PC-3 (cell line): Measurements from ENCODE around the gene RIMBP2. TPM values are rescaled to one million over a fixed set of nuclear protein-coding genes. Genes with fewer than 3 reads are reported as not detected.

Experiments used
- ATAC-seq: fragments of 200-7000 bp; cut with Tn5 transposase; 2 replicates; pipeline ENCODE4 v1.9.1; 2020; ENCODE audit warnings: mild to moderate bottlenecking, moderate library complexity
- BruUV-seq: library from RNA; stranded (reverse); fragments of 400-500 nt; replicated peaks from 2 replicates; lab custom pipeline; 2021; lab: Mats Ljungman, UMichigan
- CTCF ChIA-PET: fragments of 300-600 bp; sonication (Branson Sonifier 250); formaldehyde crosslinking; loops from one replicate; lab custom pipeline; 2022; ENCODE audit warnings: antibody characterized with exemption; lab: Charles Lee
- POLR2A ChIA-PET: fragments of 300-600 bp; sonication (Branson Sonifier 250); formaldehyde crosslinking; loops from one replicate; lab custom pipeline; 2022; ENCODE audit warnings: antibody characterized with exemption; ENCODE audit not compliant: unreplicated experiment; lab: Charles Lee
- DNase-seq: peaks from one replicate; pipeline ENCODE4 v3.0.0-alpha.2; 2015
- H2AFZ ChIP-seq: fragments of 300-600 bp; sonication (generic); 2 replicates; pipeline ENCODE4 v1.6.0; 2016; ENCODE audit warnings: antibody characterized with exemption, low read length
- H3F3A ChIP-seq: fragments of 300-600 bp; sonication (generic); one replicate; pipeline ENCODE4 v1.6.0; 2017; ENCODE audit warnings: antibody characterized with exemption, low read length, control low read depth, mild to moderate bottlenecking; ENCODE audit not compliant: unreplicated experiment
- H3K27ac ChIP-seq: fragments of 300-600 bp; sonication (generic); 2 replicates; pipeline ENCODE4 v1.5.1; 2016; ENCODE audit warnings: mild to moderate bottlenecking, low read length
- H3K27me3 ChIP-seq: fragments of 300-600 bp; sonication (generic); 2 replicates; pipeline ENCODE4 v1.6.1; 2016; ENCODE audit warnings: low read length, mixed read lengths
- H3K36me3 ChIP-seq: fragments of 300-600 bp; sonication (generic); 2 replicates; pipeline ENCODE4 v1.6.1; 2016; ENCODE audit warnings: low read depth, mixed run types, low read length, mixed read lengths
- H3K4me1 ChIP-seq: fragments of 300-600 bp; sonication (generic); 2 replicates; pipeline ENCODE4 v1.5.1; 2016; ENCODE audit warnings: low read length; ENCODE audit not compliant: insufficient read depth
- H3K4me2 ChIP-seq: fragments of 300-600 bp; sonication (generic); 2 replicates; pipeline ENCODE4 v1.6.0; 2016; ENCODE audit warnings: low read length
- H3K4me3 ChIP-seq: fragments of 300-600 bp; sonication (generic); 2 replicates; pipeline ENCODE4 v1.5.1; 2016; ENCODE audit warnings: mild to moderate bottlenecking, low read length, mixed read lengths
- H3K79me2 ChIP-seq: fragments of 300-600 bp; sonication (generic); 2 replicates; pipeline ENCODE4 v1.6.1; 2017; ENCODE audit warnings: low read length, mixed read lengths
- H3K9ac ChIP-seq: fragments of 300-600 bp; sonication (generic); 2 replicates; pipeline ENCODE4 v1.6.0; 2016; ENCODE audit warnings: mild to moderate bottlenecking, low read length
- H3K9me2 ChIP-seq: fragments of 300-600 bp; sonication (generic); replicated peaks from 2 replicates; pipeline ENCODE4 v1.6.1; 2016; ENCODE audit warnings: mixed run types, low read length, mixed read lengths
- H3K9me3 ChIP-seq: fragments of 300-600 bp; sonication (generic); 2 replicates; pipeline ENCODE4 v1.6.1; 2016; ENCODE audit warnings: low read length, mixed read lengths
- H4K20me1 ChIP-seq: fragments of 300-600 bp; sonication (generic); 2 replicates; pipeline ENCODE4 v1.6.1; 2016; ENCODE audit warnings: low read length, mixed read lengths
- EZH2 ChIP-seq: fragments of 300-600 bp; sonication (generic); IDR thresholded peaks from one replicate; pipeline ENCODE4 v1.6.1; 2017; ENCODE audit warnings: antibody characterized with exemption, mild to moderate bottlenecking, low read length; ENCODE audit not compliant: unreplicated experiment
- EZH2phosphoT487 ChIP-seq: fragments of 300-600 bp; sonication (generic); IDR thresholded peaks from 2 replicates; pipeline ENCODE4 v1.6.1; 2018; ENCODE audit warnings: mild to moderate bottlenecking, antibody characterized with exemption, low read length, borderline replicate concordance
- intact Hi-C: fragments of 100-400 bp; cut with micrococcal nuclease; formaldehyde crosslinking; loops from 2 replicates; pipeline ENCODE4 v1.9.0; 2023
- total RNA-seq: library from RNA; depleted of rRNA; stranded (reverse); fragments of >200 nt; gene quantifications from 2 replicates; pipeline ENCODE4 v1.2.3, GENCODE V29; 2014
- TF ChIP-seq, protein P1 (sequence below): fragments of 300-600 bp; sonication (generic); conservative IDR thresholded peaks from 2 replicates; pipeline ENCODE4 v1.5.1; 2017; ENCODE audit warnings: antibody characterized with exemption, low read depth, mild to moderate bottlenecking, low read length

The RIMBP2 gene
- total RNA-seq, 1 experiment from 2014 or later, result not detected

DNA sequence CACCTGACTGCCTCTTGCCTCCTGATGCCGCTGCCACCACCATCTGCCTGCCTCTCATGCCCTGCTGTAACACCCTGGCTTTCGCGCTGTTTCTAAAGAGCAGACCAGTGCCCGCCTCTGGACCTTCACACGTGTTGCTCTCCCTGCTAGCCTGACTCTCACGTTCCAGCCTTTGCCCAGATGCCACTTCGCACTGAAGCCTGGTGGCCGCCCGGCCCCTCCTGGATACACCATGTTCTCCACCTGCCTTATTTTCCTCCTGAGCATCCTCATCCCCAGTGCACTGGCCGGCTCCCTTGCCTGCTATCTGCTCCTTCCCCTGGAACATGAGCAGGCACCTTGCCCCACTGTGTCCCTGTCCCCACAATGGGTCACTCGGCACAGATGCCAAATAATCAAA is 231.9 kb downstream of the RIMBP2 start:
- Histone ChIP-seq H3K9me2 (no peaks in the 10 kb centered on the region), H4K20me1 (no peaks in the 10 kb centered on the region), H3K4me3 (no peak overlapping the region), H3K27ac (no peak overlapping the region), H3K27me3 (no peaks in the 10 kb centered on the region), H2AFZ (no peak overlapping the region), H3F3A (no peaks in the 10 kb centered on the region), H3K9ac (no peak overlapping the region), H3K4me1 (no peaks in the 10 kb centered on the region), H3K9me3 (no peaks in the 10 kb centered on the region), H3K4me2 (no peak overlapping the region), H3K79me2 (no peaks in the 10 kb centered on the region), H3K36me3 (no peaks in the 10 kb centered on the region)
- intact Hi-C loops, result no loop called here
- TF ChIP-seq EZH2, result no peak
- no peak for TF ChIP-seq EZH2phosphoT487
- TF ChIP-seq, protein P1, sequence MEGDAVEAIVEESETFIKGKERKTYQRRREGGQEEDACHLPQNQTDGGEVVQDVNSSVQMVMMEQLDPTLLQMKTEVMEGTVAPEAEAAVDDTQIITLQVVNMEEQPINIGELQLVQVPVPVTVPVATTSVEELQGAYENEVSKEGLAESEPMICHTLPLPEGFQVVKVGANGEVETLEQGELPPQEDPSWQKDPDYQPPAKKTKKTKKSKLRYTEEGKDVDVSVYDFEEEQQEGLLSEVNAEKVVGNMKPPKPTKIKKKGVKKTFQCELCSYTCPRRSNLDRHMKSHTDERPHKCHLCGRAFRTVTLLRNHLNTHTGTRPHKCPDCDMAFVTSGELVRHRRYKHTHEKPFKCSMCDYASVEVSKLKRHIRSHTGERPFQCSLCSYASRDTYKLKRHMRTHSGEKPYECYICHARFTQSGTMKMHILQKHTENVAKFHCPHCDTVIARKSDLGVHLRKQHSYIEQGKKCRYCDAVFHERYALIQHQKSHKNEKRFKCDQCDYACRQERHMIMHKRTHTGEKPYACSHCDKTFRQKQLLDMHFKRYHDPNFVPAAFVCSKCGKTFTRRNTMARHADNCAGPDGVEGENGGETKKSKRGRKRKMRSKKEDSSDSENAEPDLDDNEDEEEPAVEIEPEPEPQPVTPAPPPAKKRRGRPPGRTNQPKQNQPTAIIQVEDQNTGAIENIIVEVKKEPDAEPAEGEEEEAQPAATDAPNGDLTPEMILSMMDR, result no peak
- CTCF ChIA-PET, result no interaction called here
- POLR2A ChIA-PET, result no interaction called here
- ATAC-seq (no peak), DNase-seq (no peak)
- BruUV-seq, result no TSS peak

GRCh38 chr12:130483616-130484180 is 232.4 kb downstream of the RIMBP2 start:
- no peaks in the 10 kb centered on the region for H4K20me1 ChIP-seq
- H3K4me2 ChIP-seq, result no peak overlapping the region
- no TSS peak for BruUV-seq
- no peak overlapping the region for H3K9ac ChIP-seq
- no peak overlapping the region for H3K27ac ChIP-seq
- H3K4me1 ChIP-seq, result no peaks in the 10 kb centered on the region
- intact Hi-C loops, result no loop called here
- CTCF ChIA-PET, result no interaction called here
- H2AFZ ChIP-seq, result no peak overlapping the region
- no peaks in the 10 kb centered on the region for H3K9me2 ChIP-seq
- POLR2A ChIA-PET, result no interaction called here
- no peaks in the 10 kb centered on the region for H3K79me2 ChIP-seq
- H3F3A ChIP-seq, result no peaks in the 10 kb centered on the region
- no peaks in the 10 kb centered on the region for H3K27me3 ChIP-seq
- H3K36me3 ChIP-seq, result no peaks in the 10 kb centered on the region
- TF ChIP-seq EZH2, result no peak
- TF ChIP-seq, protein P1, result no peak
- no peak for TF ChIP-seq EZH2phosphoT487
- no peak for DNase-seq
- no peaks in the 10 kb centered on the region for H3K9me3 ChIP-seq
- no peak overlapping the region for H3K4me3 ChIP-seq
- ATAC-seq, result no peak

- TF ChIP-seq, protein P1, result no peak
- TF ChIP-seq EZH2, result no peak
- no peak for TF ChIP-seq EZH2phosphoT487
- Histone ChIP-seq H3K27ac (no peak overlapping the region), H3K27me3 (no peaks in the 10 kb centered on the region), H2AFZ (no peak overlapping the region), H3K9ac (no peak overlapping the region), H3F3A (no peaks in the 10 kb centered on the region), H3K9me2 (no peaks in the 10 kb centered on the region), H3K9me3 (no peaks in the 10 kb centered on the region), H3K4me2 (no peak overlapping the region), H4K20me1 (no peaks in the 10 kb centered on the region), H3K36me3 (no peaks in the 10 kb centered on the region), H3K4me1 (no peaks in the 10 kb centered on the region), H3K79me2 (no peaks in the 10 kb centered on the region), H3K4me3 (no peak overlapping the region)
- POLR2A ChIA-PET, result no interaction called here
- BruUV-seq, result no TSS peak
- ATAC-seq, result no peak
- CTCF ChIA-PET, result no interaction called here
- intact Hi-C loops, result no loop called here
- no peak for DNase-seq
Observed at GRCh38 chr12:130482448-130482847, 233.7 kb downstream of the RIMBP2 start.
